K562 (cell line): ENCODE data around the gene SEZ6L. TPM values are rescaled to one million over a fixed set of nuclear protein-coding genes. Genes with fewer than 3 reads are reported as not detected.
A peak's percentile ranks its signal among the peaks of the same experiment; 100 is the strongest.

Source experiments
- ATAC-seq: fragments of 200-7000 bp; cut with Tn5 transposase; 3 replicates; pipeline ENCODE4 v1.9.1; 2020; ENCODE audit warnings: moderate library complexity
- BruUV-seq: library from RNA; stranded (reverse); fragments of 400-500 nt; replicated peaks from 2 replicates; lab custom pipeline; 2021; lab: Mats Ljungman, UMichigan
- CTCF ChIA-PET: fragments of 300-600 bp; formaldehyde crosslinking; extraction: SDS; loops from one replicate; lab custom pipeline; 2021; ENCODE audit warnings: low intra/inter-chr PET ratio; lab: Yijun Ruan, JAX
- POLR2A ChIA-PET: fragments of 300-600, 350-650 bp; sonication (Branson Sonifier 250); formaldehyde crosslinking; extraction: SDS; loops from one replicate; lab custom pipeline; 2021; ENCODE audit warnings: antibody characterized with exemption, inconsistent platforms; lab: Yijun Ruan, JAX
- DNase-seq, 4 experiments: peaks; one replicate each; pipeline versions ENCODE4 v3.0.0 to v3.0.0-alpha.2; 2011 to 2018; ENCODE audit warnings: low spot score in 3 of 4, mixed read lengths in 3 of 4; ENCODE audit errors: extremely low read depth in 1 of 4
- FAIRE-seq: peaks from 2 replicates; lab custom pipeline; 2011; peaks lifted over from hg19 to GRCh38; lab: Jason Lieb, UNC
- H2AFZ ChIP-seq: 2 replicates; pipeline ENCODE4 v1.6.0; 2011; ENCODE audit warnings: low read depth, low read length, control low read depth, inconsistent platforms
- H3K27ac ChIP-seq: fragments of 200-600 bp; 3 replicates; pipeline ENCODE4 v1.8.0; 2011; ENCODE audit warnings: low read depth, mild to moderate bottlenecking, control low read depth, inconsistent platforms, low read length, moderate library complexity, mixed read lengths; ENCODE audit errors: extremely low read depth
- H3K27me3 ChIP-seq, 2 experiments: fragments of 300-600 bp in 1 of 2; 2 replicates in 1 of 2; 3 replicates in 1 of 2; pipeline versions ENCODE4 v1.6.0 to v1.8.0; 2011; ENCODE audit warnings: inconsistent platforms in 2 of 2, low read length in 2 of 2, mild to moderate bottlenecking in 1 of 2, mixed read lengths in 1 of 2, moderate library complexity in 1 of 2; ENCODE audit not compliant: control insufficient read depth in 2 of 2, insufficient read depth in 2 of 2
- H3K36me3 ChIP-seq: fragments of 300-600 bp; 3 replicates; pipeline ENCODE4 v1.8.0; 2011; ENCODE audit warnings: mild to moderate bottlenecking, low read length, inconsistent platforms; ENCODE audit not compliant: control insufficient read depth, insufficient read depth
- H3K4me1 ChIP-seq, 2 experiments: fragments of 200-600 bp in 1 of 2; replicated peaks in 1 of 2; 2 replicates in 1 of 2; 3 replicates in 1 of 2; pipeline versions ENCODE4 v1.5.1 to v1.8.0; 2011; ENCODE audit warnings: inconsistent platforms in 2 of 2, low read length in 2 of 2, mild to moderate bottlenecking in 1 of 2, mixed read lengths in 1 of 2, moderate library complexity in 1 of 2; ENCODE audit not compliant: control insufficient read depth in 2 of 2, insufficient read depth in 2 of 2
- H3K4me2 ChIP-seq: 2 replicates; pipeline ENCODE4 v1.6.1; 2011; ENCODE audit warnings: low read length, control low read depth, inconsistent platforms, mixed read lengths; ENCODE audit not compliant: insufficient read depth
- H3K4me3 ChIP-seq: fragments of 200-600 bp; sonication (generic), shearing (Covaris generic); 2 replicates; pipeline ENCODE4 v1.5.1; 2016; ENCODE audit warnings: control low read depth, inconsistent platforms
- H3K79me2 ChIP-seq: fragments of 200-600 bp; 3 replicates; pipeline ENCODE4 v1.8.0; 2011; ENCODE audit warnings: low read length, inconsistent platforms; ENCODE audit not compliant: control insufficient read depth, insufficient read depth
- H3K9ac ChIP-seq, 2 experiments: 2 replicates each; pipeline versions ENCODE4 v1.6.0 to v1.6.1; 2011; ENCODE audit warnings: low read depth in 2 of 2, low read length in 2 of 2, control low read depth in 1 of 2, inconsistent platforms in 1 of 2, mild to moderate bottlenecking in 1 of 2, mixed read lengths in 1 of 2; ENCODE audit not compliant: insufficient read depth in 1 of 2
- H3K9me1 ChIP-seq: one replicate; pipeline ENCODE4 v1.6.0; 2011; ENCODE audit warnings: inconsistent platforms, mild to moderate bottlenecking, low read length, moderate library complexity; ENCODE audit not compliant: control insufficient read depth, insufficient read depth
- H3K9me3 ChIP-seq: replicated peaks from 2 replicates; pipeline ENCODE4 v1.5.1; 2011; ENCODE audit warnings: low read depth, low read length, inconsistent platforms; ENCODE audit not compliant: control insufficient read depth, insufficient read depth
- H4K20me1 ChIP-seq: replicated peaks from 2 replicates; pipeline ENCODE4 v1.6.1; 2011; ENCODE audit warnings: low read length, inconsistent platforms, mixed read lengths; ENCODE audit not compliant: control insufficient read depth, insufficient read depth
- HDAC8 ChIP-seq: fragments of 450-650 bp; IDR thresholded peaks from 2 replicates; pipeline ENCODE4 v1.6.1; 2016; ENCODE audit warnings: mild to moderate bottlenecking, missing genetic modification characterization, moderate library complexity, missing compliant biosample characterization
- MTA1 ChIP-seq: fragments of 450-650 bp; IDR thresholded peaks from 2 replicates; pipeline ENCODE4 v1.6.1; 2017; ENCODE audit warnings: borderline replicate concordance
- SRSF1 ChIP-seq: fragments of 200-400 bp; formaldehyde crosslinking; IDR thresholded peaks from 2 replicates; pipeline ENCODE4 v1.6.1; 2017; ENCODE audit warnings: mild to moderate bottlenecking, low read depth, low read length, moderate library complexity
- ZNF253 ChIP-seq: fragments of 250-450 bp; sonication (Bioruptor Pico); conservative IDR thresholded peaks from 2 replicates; pipeline ENCODE4 v1.6.1; 2021; ENCODE audit warnings: mild to moderate bottlenecking
- ZNF699 ChIP-seq: fragments of 250-450 bp; sonication (Bioruptor Pico); IDR thresholded peaks from 2 replicates; pipeline ENCODE4 v1.8.0; 2021; ENCODE audit warnings: mild to moderate bottlenecking, moderate library complexity; ENCODE audit not compliant: insufficient replicate concordance
- WGBS: fragments of 100-300 bp; shearing (Covaris generic); methylation state at CpG from one replicate; pipeline ENCODE4 v1.1.6; 2016; ENCODE audit warnings: low coverage, mixed read lengths; ENCODE audit not compliant: insufficient coverage; ENCODE audit errors: missing lambda C conversion rate; 5-methylcytosine and 5-hydroxymethylcytosine counted together
- in situ Hi-C: fragments of 300-500 bp; cut with MboI; formaldehyde crosslinking; loops from 4 replicates; pipeline ENCODE4 v1.15.0; 2018; ENCODE audit warnings: inconsistent platforms, mixed read lengths
- intact Hi-C: fragments of 100-400 bp; cut with micrococcal nuclease; formaldehyde crosslinking; loops from 2 replicates; pipeline ENCODE4 v1.14.2; 2022
- polyA plus RNA-seq, 8 experiments: library from polyadenylated mRNA; depleted of rRNA in 4 of 8; stranded (reverse) in 5 of 8; unstranded in 3 of 8; fragments of >200 nt; fragmentation: Nextera tagmentation in 2 of 8; fragmentation: Illumina TruSeq in 1 of 8; extraction: Ambion mirVana in 2 of 8; extraction: Trizol in 1 of 8; gene quantifications; 2 replicates each; pipeline versions ENCODE4 v1.2.1 to v1.2.3, GENCODE V29; 2011 to 2014; ENCODE audit warnings: inconsistent platforms in 1 of 8, missing spikeins in 1 of 8
- total RNA-seq, 7 experiments: library from RNA; depleted of rRNA in 6 of 7; stranded (reverse); fragments of >200 nt in 6 of 7; fragmentation: Illumina TruSeq in 2 of 7; extraction: Trizol in 2 of 7; gene quantifications; 2 replicates each; pipeline versions ENCODE4 v1.2.1 to v1.2.3, GENCODE V29; 2011 to 2021; ENCODE audit warnings: low replicate concordance in 1 of 7
- TF ChIP-seq, protein P1 (sequence below): IDR thresholded peaks from 2 replicates; pipeline ENCODE4 v1.6.1; 2016; ENCODE audit warnings: missing genetic modification characterization, missing compliant biosample characterization

Gene SEZ6L
- total and polyA plus RNA-seq, 9 of the 15 experiments (the other 6 are each of a cell fraction or from before 2014, with no cell fraction given), result not detected

GRCh38 chr22:26291940-26292666, 122.8 kb downstream of the SEZ6L start:
- no peaks in the 10 kb centered on the region for H3K4me1 ChIP-seq
- CTCF ChIA-PET, result no interaction called here
- no peak overlapping the region for H3K4me2 ChIP-seq
- TF ChIP-seq HDAC8 (tag) (no peak), ZNF253 (CRISPR knock-in tag) (no peak), SRSF1 (no peak), ZNF699 (CRISPR knock-in tag) (no peak), MTA1 (0 out of 2 replicates have a peak, but pooled peaks have one; percentile 29)
- TF ChIP-seq, protein P1, sequence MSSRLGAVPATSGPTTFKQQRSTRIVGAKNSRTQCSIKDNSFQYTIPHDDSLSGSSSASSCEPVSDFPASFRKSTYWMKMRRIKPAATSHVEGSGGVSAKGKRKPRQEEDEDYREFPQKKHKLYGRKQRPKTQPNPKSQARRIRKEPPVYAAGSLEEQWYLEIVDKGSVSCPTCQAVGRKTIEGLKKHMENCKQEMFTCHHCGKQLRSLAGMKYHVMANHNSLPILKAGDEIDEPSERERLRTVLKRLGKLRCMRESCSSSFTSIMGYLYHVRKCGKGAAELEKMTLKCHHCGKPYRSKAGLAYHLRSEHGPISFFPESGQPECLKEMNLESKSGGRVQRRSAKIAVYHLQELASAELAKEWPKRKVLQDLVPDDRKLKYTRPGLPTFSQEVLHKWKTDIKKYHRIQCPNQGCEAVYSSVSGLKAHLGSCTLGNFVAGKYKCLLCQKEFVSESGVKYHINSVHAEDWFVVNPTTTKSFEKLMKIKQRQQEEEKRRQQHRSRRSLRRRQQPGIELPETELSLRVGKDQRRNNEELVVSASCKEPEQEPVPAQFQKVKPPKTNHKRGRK (tag), result peak; percentile 89
- H2AFZ ChIP-seq, result no peak overlapping the region
- POLR2A ChIA-PET, result no interaction called here
- intact Hi-C loops, result no loop called here
- H3K27me3 ChIP-seq, result peaks cover 0 to 10% of the 10 kb centered on the region in 2 experiments; a peak in 4 of 5 replicates
- FAIRE-seq, result no peak
- H3K9me3 ChIP-seq, result no peaks in the 10 kb centered on the region
- H3K4me3 ChIP-seq, result no peak overlapping the region
- no peak overlapping the region for H3K9ac ChIP-seq
- no peaks in the 10 kb centered on the region for H4K20me1 ChIP-seq
- 0% methylated on average over 13 of the region's 14 CpGs for WGBS
- DNase-seq, result no peak
- peak; percentile 33; the same call in 1 of the 3 replicates for ATAC-seq
- no peaks in the 10 kb centered on the region for H3K79me2 ChIP-seq
- no peak overlapping the region for H3K27ac ChIP-seq
- in situ Hi-C loops, result no loop called here
- no peaks in the 10 kb centered on the region for H3K9me1 ChIP-seq
- no peaks in the 10 kb centered on the region for H3K36me3 ChIP-seq
- BruUV-seq, result no TSS peak
